HG03097 (cell line): ENCODE results near the gene TSHZ1.

Experiments used
- ATAC-seq: cut with Tn5 transposase; IDR thresholded peaks from one replicate; pipeline ENCODE4 v1.9.1; 2021; ENCODE audit not compliant: unreplicated experiment, low FRiP score

The TSHZ1 gene

DNA sequence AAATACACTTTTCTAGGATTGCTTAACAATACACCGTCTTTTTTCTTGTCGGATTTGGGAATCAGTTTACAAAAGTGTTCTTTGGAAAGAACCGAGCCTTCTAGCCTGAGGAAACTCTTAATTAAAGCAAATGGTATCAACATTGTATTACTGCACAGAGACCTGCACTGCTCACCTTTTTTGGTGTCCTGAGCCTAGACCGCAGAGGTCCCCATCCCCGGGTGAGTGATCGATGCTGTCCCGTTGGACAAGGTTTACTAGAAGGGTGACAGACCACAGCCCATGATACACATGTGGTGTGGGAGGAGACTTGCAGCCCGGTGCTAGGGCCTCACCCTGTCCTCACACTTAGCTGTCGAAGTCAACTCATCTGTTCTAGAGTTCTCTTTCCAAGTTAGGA lies 55.3 kb downstream of the TSHZ1 start:
- no peak for ATAC-seq

DNA sequence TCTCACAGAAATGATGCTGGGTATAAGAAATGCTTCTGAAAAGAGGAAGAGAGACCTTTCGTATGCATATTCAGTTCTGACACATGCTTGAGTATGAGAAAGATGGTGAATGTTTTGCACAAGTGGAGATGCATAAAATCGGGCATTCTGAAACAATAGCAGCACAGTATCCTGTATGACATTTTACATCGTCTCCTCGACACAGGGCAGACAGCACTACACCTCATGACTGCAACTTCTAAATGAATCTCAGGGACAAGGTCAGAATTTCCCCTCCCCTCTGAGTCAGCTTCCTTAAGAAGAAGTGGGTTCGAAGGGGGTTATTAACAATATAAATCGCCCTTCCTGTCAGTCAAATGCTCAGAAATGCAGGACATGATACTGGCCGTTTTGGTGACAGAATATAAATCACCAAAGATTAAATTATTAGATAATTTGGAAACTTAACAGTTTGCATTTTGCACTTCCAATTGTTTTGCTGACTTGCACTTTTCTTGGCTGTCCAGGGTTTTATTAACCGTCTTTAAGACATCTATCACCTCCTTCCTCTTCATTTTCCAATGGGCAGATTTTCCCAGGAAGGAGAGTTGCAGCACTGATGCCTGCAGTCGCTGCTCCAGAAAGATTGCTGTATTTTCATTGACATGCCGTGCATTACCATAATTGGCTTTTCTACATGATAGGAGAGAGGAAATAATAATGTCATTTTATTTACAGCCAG lies 57.2 kb downstream of the TSHZ1 start:
- ATAC-seq, result peak; percentile 82

DNA sequence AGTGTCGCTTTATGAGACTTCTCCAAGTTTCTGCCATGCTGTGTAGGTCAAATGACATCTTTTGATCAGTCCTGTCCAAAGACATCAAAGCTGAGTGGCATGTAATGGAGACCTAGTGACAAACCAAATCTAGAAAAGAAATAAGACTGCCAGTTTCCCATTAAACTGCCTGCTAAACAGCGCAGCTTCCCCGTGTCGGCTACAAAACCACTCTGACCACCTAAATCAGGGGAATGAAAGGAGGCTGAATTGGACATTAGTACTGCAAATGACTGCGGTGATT lies 57.7 kb downstream of the TSHZ1 start:
- no peak for ATAC-seq

DNA sequence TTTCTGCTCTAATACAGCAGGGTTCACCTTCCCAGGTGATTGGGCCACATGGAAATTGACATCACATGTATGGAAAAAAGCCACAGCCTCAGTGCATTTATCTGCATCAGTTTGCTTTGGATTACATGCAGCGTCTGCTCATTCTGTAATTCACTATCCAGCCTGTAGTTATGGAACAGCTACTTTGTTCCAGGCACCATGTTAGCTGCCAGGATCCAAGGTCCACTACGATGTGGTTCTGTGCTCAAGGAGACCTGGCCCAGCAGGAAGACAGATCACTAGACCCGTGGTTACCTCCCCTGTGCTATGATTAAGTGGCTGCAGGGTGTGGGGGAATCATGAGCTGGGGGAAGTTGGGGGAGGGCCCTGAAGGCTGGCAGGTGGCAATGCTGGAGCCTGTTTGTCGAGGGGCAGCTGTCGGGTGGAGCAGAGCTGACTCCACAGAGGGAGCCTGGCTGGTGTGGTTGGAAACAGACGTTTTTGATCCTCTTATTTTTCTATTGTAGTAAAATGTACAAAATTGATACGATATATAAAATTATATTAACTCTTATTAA lies 58.6 kb downstream of the TSHZ1 start:
- ATAC-seq, result no peak

DNA sequence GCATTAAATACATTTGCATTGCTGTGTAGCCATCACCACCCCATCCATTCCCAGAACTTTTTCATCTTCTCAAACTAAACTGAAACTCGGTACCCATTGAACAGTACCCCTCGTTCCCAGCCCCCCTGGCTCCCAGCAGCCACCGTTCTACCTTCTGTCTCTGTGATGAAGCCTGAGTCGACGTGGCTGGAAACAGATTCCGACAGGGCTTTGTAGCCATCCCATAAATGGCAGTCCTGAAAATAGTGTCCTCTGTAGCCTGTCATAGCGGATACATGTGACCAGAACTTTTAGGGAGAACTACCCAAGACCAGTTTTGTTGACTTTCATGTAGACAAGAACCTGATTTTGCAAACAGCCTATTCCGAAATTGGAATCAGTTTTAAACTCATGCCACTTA lies 59.1 kb downstream of the TSHZ1 start:
- no peak for ATAC-seq

DNA sequence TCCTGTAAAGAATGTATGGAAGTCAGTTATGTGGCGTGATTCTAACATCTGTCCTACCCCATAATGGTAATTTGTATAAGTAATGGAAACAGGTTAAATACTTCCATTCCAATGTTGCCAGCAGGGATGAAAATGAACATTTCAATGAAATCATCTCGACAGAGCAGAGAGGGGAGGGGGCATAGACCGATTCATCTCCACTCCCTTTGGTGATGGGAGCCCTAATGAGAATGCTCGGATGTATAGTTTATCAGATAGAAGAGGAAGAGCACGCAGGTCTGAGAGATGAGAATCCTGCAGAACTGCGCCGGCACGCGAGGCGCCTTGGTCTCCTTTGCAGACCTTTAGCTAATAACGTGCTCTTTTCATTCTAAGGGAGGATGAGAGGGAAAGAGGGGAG lies 61.4 kb downstream of the TSHZ1 start:
- no peak for ATAC-seq

DNA sequence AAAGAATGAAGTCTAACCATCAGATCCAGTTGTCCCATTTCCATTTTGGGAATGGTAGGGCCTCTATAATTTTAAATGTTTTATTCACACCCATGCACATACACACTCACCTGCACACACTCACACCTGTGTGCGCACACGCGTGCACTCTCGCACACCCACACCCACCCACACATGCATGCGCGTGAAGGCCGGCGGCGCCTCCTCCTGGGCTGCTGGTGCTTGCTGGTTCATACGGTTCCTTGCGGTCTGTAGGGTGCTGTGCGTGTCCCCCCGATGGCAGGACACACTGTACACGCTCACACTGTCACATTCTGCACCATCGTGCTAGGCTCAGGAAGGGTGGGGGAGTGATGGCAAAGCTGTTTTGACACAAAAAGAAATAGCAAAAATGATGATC lies 63.2 kb downstream of the TSHZ1 start:
- no peak for ATAC-seq

DNA sequence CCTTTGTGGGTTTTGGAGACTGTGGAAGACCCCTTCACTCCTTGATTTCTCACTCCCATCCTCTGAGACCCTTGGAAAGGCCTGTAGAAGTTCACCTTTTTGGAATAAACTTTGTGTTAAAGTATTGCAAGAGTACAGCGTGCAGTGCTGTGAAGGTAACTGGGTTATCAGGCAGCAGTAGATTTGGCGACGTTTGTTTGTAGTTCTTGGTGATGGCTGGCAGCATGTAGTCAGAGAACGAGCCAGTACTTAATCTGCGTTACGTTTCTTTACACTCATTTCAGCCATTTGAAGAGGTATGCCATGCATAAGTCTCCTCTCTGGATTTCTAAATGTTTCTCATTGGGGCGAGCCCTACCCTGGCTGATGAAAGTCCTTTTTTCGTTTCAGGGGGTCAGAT lies 64.6 kb downstream of the TSHZ1 start:
- ATAC-seq, result no peak

DNA sequence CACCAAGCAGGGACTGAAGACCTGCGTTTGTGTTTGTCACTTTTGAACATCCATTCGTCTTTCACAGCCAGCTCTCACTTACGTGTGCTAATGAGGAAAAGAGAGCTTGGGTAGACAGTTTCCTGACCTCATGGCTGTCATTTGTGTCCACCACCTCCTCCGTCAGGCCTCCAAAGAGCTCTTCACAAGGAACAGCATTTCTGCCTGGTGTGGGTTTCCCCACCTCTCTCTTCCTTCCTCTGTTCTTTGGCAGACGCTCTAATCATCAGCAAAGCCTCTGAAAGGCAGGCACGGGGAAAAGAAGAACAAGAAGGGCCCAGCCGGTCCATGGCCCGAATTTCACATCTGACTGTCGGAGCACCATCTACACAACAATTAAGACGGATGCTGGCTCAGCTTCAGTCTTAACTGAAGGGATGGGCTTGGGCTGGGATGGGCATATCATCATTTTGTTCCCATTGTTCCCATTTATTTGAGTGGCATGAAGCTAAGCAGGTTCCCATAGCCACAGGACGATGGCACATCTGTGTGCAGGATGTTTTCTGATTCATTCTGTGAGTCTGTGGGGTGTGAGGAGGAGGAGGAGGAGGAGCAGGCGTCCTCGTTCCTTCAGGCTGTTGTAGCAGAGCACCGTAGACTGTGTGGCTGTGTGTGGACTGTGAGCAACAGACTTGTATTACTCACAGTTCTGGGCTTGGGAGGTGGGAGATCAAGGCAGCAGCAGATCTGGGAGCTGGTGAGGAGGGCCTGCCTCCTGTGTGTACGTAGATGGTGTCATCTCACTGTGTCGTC lies 66.4 kb downstream of the TSHZ1 start:
- ATAC-seq, result no peak

DNA sequence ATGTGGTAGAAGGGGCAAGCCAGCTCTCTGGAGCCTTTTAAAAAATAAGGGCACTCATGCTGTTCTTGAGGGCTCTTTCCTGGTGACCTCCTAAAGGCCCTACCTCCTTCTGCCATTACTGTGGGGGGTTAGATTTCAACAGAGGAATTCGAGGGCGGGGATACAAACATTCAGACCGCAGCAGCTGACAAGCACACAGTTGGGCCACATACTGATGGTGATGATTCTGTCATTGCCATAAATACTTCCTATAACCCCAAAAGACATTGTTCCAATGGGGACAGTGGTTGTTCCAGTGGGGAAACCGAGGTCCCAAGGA lies 67.0 kb downstream of the TSHZ1 start:
- no peak for ATAC-seq

DNA sequence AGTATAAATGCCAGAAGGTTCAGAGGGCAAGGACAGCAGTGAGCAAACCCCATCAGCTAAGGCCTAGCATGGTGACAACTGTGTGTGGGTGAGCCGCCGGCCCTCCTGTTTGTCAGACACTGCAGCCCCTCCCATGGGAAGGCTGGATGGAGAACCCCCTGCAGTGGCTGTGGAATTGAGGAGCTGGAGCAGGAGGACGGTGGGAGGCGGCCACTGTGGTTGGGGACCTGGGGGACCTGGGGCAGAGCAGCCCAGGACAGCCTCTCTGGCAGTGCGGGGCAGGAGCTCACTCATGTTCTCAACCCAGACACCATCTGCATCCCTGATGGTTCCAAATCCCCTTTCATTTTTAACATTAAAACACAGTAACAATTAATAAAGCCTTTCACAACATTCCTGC lies 68.8 kb downstream of the TSHZ1 start:
- no peak for ATAC-seq

DNA sequence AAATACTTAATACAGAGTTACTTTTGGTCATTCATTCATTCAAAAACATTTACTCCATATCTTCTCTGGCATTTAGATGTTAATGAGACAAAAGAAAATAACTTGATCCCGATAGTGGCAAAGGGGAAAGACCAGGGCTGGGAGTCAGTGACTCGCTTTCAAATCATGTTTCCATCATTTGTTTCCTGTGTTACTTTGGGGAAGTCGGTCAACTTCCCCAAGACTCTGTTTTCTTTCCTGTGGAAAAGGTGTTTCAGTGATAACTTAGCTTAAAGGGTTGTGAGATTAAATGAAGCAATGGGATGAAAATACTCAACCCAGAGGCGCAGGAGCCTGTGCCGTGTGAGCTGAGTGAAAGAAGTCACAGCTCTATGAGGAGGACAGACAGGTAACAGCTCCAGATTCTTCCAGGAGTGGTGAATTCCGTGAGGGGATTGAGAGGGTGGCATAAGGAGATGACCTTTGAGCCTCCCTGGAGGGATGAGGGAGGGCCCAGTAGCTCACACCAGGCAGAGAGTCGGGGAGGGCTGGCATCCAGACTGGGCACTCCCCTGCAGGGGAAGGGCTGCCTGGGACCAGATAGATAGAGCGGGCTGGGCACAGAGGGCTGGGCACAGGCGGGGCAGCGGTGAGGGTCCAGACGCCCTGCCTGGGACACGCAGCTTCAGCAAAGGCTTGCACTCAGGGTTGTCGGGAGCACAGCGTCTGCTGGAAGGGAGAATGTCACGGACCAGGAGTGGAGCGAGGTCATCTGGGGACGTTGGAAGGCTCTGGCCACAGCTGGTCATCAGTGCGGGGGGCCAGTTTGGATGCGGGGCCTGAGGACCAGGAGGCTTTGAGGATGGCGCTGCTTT lies 70.1 kb downstream of the TSHZ1 start:
- no peak for ATAC-seq

DNA sequence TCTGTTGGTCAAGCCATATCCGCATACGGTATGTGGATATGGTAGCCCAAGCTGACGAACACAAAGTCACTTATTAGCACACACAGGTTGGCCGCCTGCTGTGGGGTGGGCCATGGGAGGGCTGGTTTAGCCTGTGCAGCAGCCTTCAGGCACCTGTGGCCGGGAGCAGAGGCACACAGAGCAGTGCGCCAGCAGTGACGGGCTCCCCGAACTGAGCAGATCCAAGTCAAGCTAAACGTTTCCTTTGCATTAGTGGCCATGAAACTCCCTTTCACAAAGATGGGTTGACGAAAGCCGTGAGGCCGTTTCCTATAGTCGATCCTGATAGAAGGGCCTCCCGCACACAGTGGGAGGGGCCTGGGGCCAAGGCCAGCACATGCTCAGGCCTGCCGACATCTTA lies 72.1 kb downstream of the TSHZ1 start:
- ATAC-seq, result no peak

DNA sequence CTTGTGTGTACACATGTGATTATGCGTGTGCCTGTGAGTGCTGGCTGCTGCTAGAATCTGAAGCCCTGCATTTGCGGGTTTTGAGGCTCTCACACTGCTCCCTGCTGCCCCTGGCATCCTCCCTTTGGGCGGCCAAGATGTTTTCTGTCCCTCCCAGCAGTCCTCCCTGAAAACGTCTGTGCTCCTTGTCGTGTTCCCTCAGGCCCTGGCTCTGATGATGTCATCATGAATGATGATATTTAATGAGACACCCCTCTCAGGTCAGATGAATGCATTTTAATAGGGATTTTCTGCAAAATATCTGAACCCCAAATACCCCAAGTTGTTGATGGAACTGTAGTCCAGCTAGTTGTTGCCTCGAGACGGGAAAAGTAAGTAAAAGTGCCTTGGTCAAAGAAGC lies 73.1 kb downstream of the TSHZ1 start:
- no peak for ATAC-seq

DNA sequence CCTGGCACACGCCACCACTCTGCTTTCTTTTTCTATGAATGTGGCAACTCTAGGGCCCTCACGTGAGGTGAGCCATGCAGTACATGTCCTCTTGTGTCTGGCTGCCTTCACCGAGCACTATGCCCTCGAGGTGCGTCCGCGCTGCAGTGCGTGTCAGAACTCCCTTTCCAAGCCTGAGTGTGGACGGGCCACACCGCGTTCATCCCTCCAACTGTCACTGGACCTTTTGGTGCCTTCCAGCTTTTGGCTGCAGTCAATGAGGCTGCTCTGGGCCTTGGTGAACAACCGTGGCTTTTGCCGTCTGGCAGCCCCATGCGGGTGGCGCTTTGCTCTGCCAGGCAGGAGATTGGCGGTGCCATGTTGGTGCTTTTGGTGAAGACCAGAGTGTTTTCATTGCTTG lies 74.0 kb downstream of the TSHZ1 start:
- ATAC-seq, result no peak

DNA sequence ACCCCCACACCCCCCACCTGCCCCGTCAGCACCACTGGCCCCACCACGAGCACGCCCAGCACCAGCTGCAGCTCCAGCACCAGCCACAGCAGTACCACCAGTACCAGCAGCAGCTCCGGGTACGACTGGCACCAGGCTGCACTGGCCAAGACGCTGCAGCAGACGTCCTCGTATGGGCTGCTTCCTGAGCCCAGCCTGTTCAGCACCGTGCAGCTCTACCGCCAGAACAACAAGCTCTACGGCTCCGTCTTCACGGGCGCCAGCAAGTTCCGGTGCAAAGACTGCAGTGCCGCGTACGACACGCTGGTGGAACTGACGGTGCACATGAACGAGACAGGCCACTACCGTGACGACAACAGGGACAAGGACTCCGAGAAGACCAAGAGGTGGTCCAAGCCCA lies 75.3 kb downstream of the TSHZ1 start:
- ATAC-seq, result no peak

DNA sequence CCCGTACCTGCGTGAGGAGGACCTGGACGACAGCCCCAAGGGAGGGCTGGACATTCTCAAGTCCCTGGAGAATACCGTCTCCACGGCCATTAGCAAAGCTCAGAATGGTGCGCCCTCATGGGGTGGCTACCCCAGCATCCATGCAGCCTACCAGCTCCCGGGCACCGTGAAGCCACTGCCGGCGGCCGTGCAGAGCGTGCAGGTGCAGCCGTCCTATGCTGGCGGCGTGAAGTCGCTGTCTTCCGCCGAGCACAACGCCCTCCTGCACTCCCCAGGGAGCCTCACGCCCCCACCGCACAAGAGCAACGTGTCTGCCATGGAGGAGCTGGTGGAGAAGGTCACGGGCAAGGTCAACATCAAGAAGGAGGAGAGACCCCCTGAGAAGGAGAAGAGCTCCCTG lies 76.4 kb downstream of the TSHZ1 start:
- ATAC-seq, result no peak

DNA sequence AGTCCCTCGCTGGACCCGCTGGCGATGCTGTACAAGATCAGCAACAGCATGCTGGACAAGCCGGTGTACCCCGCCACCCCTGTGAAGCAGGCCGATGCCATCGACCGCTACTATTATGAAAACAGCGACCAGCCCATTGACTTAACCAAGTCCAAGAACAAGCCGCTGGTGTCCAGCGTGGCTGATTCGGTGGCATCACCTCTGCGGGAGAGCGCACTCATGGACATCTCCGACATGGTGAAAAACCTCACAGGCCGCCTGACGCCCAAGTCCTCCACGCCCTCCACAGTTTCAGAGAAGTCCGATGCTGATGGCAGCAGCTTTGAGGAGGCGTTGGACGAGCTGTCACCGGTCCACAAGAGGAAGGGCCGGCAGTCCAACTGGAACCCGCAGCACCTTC lies 77.1 kb downstream of the TSHZ1 start:
- ATAC-seq, result no peak

DNA sequence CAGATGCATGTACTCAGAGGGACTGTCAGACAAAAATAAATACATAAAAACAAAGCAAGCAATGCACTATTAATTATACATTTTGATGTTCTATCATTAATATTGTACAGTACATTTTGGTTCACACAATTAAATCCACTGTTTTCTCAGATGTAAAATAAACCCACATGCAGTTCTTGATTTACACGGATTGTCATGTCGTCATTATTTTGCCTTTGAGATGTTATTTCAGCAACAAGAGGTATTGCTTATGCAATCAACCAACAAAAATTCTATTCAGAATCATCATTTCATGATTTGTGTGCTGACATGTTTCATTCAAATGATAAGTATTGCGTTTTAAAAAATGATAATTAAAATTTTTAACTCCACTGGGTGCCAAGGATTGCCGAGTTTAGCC lies 79.2 kb downstream of the TSHZ1 start:
- no peak for ATAC-seq

DNA sequence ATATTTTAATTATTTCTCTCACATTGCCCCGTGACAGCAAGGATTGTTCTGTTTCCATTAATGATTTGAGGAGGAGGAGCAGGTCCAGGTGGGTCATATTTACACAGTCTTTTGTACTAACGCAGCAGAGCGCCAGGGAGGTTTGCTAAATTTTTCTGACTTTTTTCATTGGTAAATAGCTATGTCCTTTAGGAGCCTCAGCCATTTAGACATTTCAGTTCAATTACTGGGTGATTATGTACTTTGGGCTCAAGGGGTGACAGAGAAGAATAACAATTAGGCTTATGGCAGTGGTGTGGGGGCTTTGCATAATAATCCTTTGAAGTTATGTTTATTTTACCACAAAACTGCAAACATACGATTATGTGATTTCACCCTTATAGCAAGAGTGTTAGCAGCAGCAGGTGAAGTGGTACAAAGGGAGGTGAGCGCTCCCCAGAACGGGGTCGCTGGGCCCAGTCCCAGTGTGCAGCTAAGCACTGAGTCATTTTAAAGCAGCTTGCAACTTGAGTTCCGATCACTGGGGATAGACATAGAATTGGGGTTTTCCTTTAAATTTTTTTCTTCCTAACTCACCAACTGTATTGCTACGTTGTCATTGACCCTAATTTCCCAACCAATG lies 80.3 kb downstream of the TSHZ1 start:
- no peak for ATAC-seq

DNA sequence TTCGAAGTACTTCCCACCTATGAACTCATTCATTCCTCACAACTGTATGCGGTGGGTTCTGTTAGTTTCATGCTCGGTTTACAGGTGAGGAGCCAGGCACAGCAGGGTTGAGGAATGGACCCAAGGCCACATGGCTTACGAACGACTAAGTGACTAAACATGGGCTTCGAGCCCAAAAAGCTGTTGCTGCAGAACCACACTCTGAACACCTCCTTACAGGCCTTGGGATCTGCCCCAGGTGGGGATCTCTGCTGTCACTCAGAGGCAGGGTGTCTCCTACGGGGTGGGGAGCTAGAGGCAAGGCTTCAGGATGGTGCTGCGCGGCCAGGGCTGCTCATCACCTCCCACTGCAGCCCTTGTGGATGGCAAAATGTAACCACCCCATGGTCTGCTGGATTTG lies 80.9 kb downstream of the TSHZ1 start:
- no peak for ATAC-seq
